HepG2 (cell line): ENCODE data around the gene UTP4. TPM values are rescaled to one million over a fixed set of nuclear protein-coding genes. Genes with fewer than 3 reads are reported as not detected.

Experiments
- EEA1 ChIP-seq: sonication (generic); formaldehyde crosslinking; IDR thresholded peaks from 2 replicates; pipeline ENCODE4 v1.5.1; 2020; ENCODE audit warnings: mild to moderate bottlenecking, missing genetic modification reagents, borderline replicate concordance
- MED1 ChIP-seq: sonication (generic); formaldehyde crosslinking; IDR thresholded peaks from 2 replicates; pipeline ENCODE4 v1.4.0; 2020; ENCODE audit warnings: missing genetic modification reagents
- MLLT10 ChIP-seq: sonication (generic); formaldehyde crosslinking; IDR thresholded peaks from 2 replicates; pipeline ENCODE4 v1.4.0; 2020; ENCODE audit warnings: missing genetic modification reagents
- MZF1 ChIP-seq: sonication (generic); formaldehyde crosslinking; IDR thresholded peaks from 2 replicates; pipeline ENCODE4 v1.8.1; 2023; ENCODE audit warnings: mild to moderate bottlenecking, missing genetic modification reagents, borderline replicate concordance
- NRL ChIP-seq: sonication (generic); formaldehyde crosslinking; IDR thresholded peaks from 2 replicates; pipeline ENCODE4 v1.5.0; 2020; ENCODE audit warnings: missing genetic modification reagents, mild to moderate bottlenecking, moderate library complexity, borderline replicate concordance
- SKI ChIP-seq: fragments of 450-650 bp; IDR thresholded peaks from one replicate; pipeline ENCODE4 v1.6.1; 2018; ENCODE audit warnings: mild to moderate bottlenecking; ENCODE audit not compliant: partially characterized antibody
- SSRP1 ChIP-seq: IDR thresholded peaks from 2 replicates; pipeline ENCODE4 v1.6.1; 2016; ENCODE audit warnings: control low read depth
- STAT5B ChIP-seq: sonication (generic); formaldehyde crosslinking; IDR thresholded peaks from 2 replicates; pipeline ENCODE4 v1.4.0; 2020; ENCODE audit warnings: missing genetic modification reagents
- ZBTB3 ChIP-seq: sonication (generic); formaldehyde crosslinking; IDR thresholded peaks from 2 replicates; pipeline ENCODE4 v1.4.0; 2020; ENCODE audit warnings: low read depth, mild to moderate bottlenecking, moderate library complexity, missing genetic modification reagents, borderline replicate concordance
- ZFX ChIP-seq: sonication (generic); formaldehyde crosslinking; IDR thresholded peaks from 2 replicates; pipeline ENCODE4 v1.4.0; 2020; ENCODE audit warnings: mild to moderate bottlenecking, low read depth, missing genetic modification reagents, moderate library complexity
- ZNF460 ChIP-seq: sonication (generic); formaldehyde crosslinking; IDR thresholded peaks from 2 replicates; pipeline ENCODE4 v1.5.1; 2020; ENCODE audit warnings: missing genetic modification reagents, mild to moderate bottlenecking, borderline replicate concordance
- ZNF652 ChIP-seq: IDR thresholded peaks from 2 replicates; pipeline ENCODE4 v1.6.1; 2016; ENCODE audit warnings: low read depth, borderline replicate concordance
- ZNF674 ChIP-seq: sonication (generic); formaldehyde crosslinking; IDR thresholded peaks from 2 replicates; pipeline ENCODE4 v1.5.0; 2020; ENCODE audit warnings: low read depth, mild to moderate bottlenecking, missing genetic modification reagents
- ZNF678 ChIP-seq: sonication (generic); formaldehyde crosslinking; IDR thresholded peaks from 2 replicates; pipeline ENCODE4 v1.4.0; 2020; ENCODE audit warnings: mild to moderate bottlenecking, missing genetic modification reagents
- ZNF816 ChIP-seq: sonication (generic); formaldehyde crosslinking; IDR thresholded peaks from 2 replicates; pipeline ENCODE4 v1.8.0; 2022; ENCODE audit warnings: missing genetic modification reagents, mild to moderate bottlenecking, borderline replicate concordance
- polyA plus RNA-seq, 8 experiments: library from polyadenylated mRNA; depleted of rRNA in 3 of 8; stranded (reverse) in 7 of 8; unstranded in 1 of 8; fragments of >200 nt; fragmentation: Illumina TruSeq in 4 of 8; extraction: Trizol in 4 of 8; gene quantifications; 2 replicates each; pipeline versions ENCODE4 v1.2.1 to v1.2.3, GENCODE V29; 2011 to 2016; ENCODE audit warnings: low read depth in 4 of 8, missing spikeins in 1 of 8, mixed read lengths in 1 of 8; ENCODE audit not compliant: insufficient read depth in 1 of 8
- total RNA-seq, 5 experiments: library from RNA; depleted of rRNA; stranded (reverse); fragments of >200 nt; fragmentation: Illumina TruSeq; extraction: Trizol; gene quantifications; 2 replicates each; pipeline ENCODE4 v1.2.3, GENCODE V29; 2016; ENCODE audit warnings: low read depth in 1 of 5
- TF ChIP-seq, protein P1 (sequence below): sonication (generic); formaldehyde crosslinking; IDR thresholded peaks from 2 replicates; pipeline ENCODE4 v1.4.0; 2020; ENCODE audit warnings: mild to moderate bottlenecking, missing genetic modification reagents
- TF ChIP-seq, protein P2 (sequence below): sonication (generic); formaldehyde crosslinking; IDR thresholded peaks from 2 replicates; pipeline ENCODE4 v1.5.0; 2020; ENCODE audit warnings: mild to moderate bottlenecking, missing genetic modification reagents
- TF ChIP-seq, protein P3 (sequence below): sonication (generic); formaldehyde crosslinking; IDR thresholded peaks from 2 replicates; pipeline ENCODE4 v1.8.0; 2022; ENCODE audit warnings: mild to moderate bottlenecking, missing genetic modification reagents, moderate library complexity
- TF ChIP-seq, protein P4 (sequence below): fragments of 450-650 bp; IDR thresholded peaks from 2 replicates; pipeline ENCODE4 v1.6.1; 2016
- TF ChIP-seq, protein P5 (sequence below): sonication (generic); formaldehyde crosslinking; conservative IDR thresholded peaks from 2 replicates; pipeline ENCODE4 v1.4.0; 2020; ENCODE audit warnings: missing genetic modification reagents

UTP4 gene
- total and polyA plus RNA-seq, 2 of the 13 experiments (the other 11 are each of a cell fraction or from before 2014, with no cell fraction given) = 30.0 to 85.8 TPM

DNA sequence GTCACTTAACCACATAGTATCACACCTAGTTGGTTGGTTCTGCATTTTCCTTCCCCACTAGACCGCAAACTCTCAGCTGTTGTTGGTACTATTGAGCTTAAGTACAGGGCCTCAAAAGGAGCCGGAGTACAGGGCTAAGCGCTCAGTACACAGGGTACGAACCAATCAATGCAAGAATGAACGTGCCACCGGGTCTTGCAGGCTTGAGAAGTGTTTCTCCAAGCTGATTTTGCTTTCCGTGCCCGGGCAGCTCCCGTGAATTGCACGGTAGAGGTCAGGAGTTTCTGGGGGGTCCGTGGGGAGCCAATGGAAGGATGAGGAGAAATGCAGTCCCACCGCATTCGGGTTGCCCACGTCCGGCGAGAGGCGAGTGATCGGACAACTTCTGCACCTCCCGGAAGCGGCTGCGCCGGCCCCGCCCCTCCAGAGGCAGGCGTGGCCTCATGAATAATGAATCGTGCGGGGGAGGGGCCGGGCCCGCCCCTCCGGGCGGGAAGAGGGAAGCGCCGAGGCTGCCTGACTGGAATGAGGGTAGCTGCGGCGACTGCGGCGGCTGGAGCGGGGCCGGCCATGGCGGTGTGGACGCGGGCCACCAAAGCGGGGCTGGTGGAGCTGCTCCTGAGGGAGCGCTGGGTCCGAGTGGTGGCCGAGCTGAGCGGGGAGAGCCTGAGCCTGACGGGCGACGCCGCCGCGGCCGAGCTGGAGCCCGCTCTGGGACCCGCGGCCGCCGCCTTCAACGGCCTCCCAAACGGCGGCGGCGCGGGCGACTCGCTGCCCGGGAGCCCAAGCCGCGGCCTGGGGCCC, 54.4 kb downstream of the UTP4 start, which contains the start of gene SNTB2 (continued):
- TF ChIP-seq, protein P1, sequence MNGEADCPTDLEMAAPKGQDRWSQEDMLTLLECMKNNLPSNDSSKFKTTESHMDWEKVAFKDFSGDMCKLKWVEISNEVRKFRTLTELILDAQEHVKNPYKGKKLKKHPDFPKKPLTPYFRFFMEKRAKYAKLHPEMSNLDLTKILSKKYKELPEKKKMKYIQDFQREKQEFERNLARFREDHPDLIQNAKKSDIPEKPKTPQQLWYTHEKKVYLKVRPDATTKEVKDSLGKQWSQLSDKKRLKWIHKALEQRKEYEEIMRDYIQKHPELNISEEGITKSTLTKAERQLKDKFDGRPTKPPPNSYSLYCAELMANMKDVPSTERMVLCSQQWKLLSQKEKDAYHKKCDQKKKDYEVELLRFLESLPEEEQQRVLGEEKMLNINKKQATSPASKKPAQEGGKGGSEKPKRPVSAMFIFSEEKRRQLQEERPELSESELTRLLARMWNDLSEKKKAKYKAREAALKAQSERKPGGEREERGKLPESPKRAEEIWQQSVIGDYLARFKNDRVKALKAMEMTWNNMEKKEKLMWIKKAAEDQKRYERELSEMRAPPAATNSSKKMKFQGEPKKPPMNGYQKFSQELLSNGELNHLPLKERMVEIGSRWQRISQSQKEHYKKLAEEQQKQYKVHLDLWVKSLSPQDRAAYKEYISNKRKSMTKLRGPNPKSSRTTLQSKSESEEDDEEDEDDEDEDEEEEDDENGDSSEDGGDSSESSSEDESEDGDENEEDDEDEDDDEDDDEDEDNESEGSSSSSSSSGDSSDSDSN (CRISPR knock-in tag) = peak; percentile 86
- TF ChIP-seq ZNF652 (CRISPR knock-in tag) = peak; percentile 6; the same call in 1 of the 2 replicates
- TF ChIP-seq STAT5B = 0 out of 2 replicates have a peak, but pooled peaks have one; percentile 72
- TF ChIP-seq MLLT10 (CRISPR knock-in tag) = no peak
- TF ChIP-seq ZNF816 (CRISPR knock-in tag) = peak; percentile 28; the same call in 1 of the 2 replicates
- peak; percentile 73; the same call in 1 of the 2 replicates for TF ChIP-seq ZBTB3 (CRISPR knock-in tag)
- no peak; the same call in 1 of the 2 replicates for TF ChIP-seq MZF1 (CRISPR knock-in tag)
- TF ChIP-seq, protein P2, sequence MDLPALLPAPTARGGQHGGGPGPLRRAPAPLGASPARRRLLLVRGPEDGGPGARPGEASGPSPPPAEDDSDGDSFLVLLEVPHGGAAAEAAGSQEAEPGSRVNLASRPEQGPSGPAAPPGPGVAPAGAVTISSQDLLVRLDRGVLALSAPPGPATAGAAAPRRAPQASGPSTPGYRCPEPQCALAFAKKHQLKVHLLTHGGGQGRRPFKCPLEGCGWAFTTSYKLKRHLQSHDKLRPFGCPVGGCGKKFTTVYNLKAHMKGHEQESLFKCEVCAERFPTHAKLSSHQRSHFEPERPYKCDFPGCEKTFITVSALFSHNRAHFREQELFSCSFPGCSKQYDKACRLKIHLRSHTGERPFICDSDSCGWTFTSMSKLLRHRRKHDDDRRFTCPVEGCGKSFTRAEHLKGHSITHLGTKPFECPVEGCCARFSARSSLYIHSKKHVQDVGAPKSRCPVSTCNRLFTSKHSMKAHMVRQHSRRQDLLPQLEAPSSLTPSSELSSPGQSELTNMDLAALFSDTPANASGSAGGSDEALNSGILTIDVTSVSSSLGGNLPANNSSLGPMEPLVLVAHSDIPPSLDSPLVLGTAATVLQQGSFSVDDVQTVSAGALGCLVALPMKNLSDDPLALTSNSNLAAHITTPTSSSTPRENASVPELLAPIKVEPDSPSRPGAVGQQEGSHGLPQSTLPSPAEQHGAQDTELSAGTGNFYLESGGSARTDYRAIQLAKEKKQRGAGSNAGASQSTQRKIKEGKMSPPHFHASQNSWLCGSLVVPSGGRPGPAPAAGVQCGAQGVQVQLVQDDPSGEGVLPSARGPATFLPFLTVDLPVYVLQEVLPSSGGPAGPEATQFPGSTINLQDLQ (CRISPR knock-in tag) = 0 out of 2 replicates have a peak, but pooled peaks have one; percentile 1
- TF ChIP-seq ZNF674 (CRISPR knock-in tag) = no peak
- TF ChIP-seq ZFX = peak; percentile 87
- TF ChIP-seq SSRP1 (CRISPR knock-in tag) = no peak
- TF ChIP-seq ZNF460 (CRISPR knock-in tag) = no peak
- TF ChIP-seq, protein P3, sequence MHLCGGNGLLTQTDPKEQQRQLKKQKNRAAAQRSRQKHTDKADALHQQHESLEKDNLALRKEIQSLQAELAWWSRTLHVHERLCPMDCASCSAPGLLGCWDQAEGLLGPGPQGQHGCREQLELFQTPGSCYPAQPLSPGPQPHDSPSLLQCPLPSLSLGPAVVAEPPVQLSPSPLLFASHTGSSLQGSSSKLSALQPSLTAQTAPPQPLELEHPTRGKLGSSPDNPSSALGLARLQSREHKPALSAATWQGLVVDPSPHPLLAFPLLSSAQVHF (CRISPR knock-in tag) = peak; percentile 89
- no peak for TF ChIP-seq EEA1 (CRISPR knock-in tag)
- peak; percentile 56; the same call in 1 of the 2 replicates for TF ChIP-seq MED1 (CRISPR knock-in tag)
- TF ChIP-seq ZNF678 = 0 out of 2 replicates have a peak, but pooled peaks have one; percentile 8
- peak; percentile 86 for TF ChIP-seq NRL (CRISPR knock-in tag)
- peak; percentile 74 for TF ChIP-seq SKI
- TF ChIP-seq, protein P4, sequence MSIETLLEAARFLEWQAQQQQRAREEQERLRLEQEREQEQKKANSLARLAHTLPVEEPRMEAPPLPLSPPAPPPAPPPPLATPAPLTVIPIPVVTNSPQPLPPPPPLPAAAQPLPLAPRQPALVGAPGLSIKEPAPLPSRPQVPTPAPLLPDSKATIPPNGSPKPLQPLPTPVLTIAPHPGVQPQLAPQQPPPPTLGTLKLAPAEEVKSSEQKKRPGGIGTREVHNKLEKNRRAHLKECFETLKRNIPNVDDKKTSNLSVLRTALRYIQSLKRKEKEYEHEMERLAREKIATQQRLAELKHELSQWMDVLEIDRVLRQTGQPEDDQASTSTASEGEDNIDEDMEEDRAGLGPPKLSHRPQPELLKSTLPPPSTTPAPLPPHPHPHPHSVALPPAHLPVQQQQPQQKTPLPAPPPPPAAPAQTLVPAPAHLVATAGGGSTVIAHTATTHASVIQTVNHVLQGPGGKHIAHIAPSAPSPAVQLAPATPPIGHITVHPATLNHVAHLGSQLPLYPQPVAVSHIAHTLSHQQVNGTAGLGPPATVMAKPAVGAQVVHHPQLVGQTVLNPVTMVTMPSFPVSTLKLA = peak; percentile 36; the same call in 1 of the 2 replicates
- TF ChIP-seq, protein P5, sequence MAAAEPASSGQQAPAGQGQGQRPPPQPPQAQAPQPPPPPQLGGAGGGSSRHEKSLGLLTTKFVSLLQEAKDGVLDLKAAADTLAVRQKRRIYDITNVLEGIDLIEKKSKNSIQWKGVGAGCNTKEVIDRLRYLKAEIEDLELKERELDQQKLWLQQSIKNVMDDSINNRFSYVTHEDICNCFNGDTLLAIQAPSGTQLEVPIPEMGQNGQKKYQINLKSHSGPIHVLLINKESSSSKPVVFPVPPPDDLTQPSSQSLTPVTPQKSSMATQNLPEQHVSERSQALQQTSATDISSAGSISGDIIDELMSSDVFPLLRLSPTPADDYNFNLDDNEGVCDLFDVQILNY (CRISPR knock-in tag) = peak; percentile 75; the same call in 1 of the 2 replicates
